Measurements from ENCODE around the gene ECHDC1.

The ECHDC1 gene

GRCh38 chr6:127328043-127328609, 15.3 kb downstream of the ECHDC1 start:
- POLR2A ChIA-PET = no interaction called here
- H3K9me3 ChIP-seq (ENCODE audit: control extremely low read depth in 1 of 5, control insufficient read depth in 4 of 5, insufficient read depth in 2 of 5, low read depth in 1 of 5, low read length in 4 of 5) = no peaks in the 10 kb centered on the region

GRCh38 chr6:127319686-127320085, 23.7 kb downstream of the ECHDC1 start:
- no peaks in the 10 kb centered on the region for H3K9me3 ChIP-seq (ENCODE audit: control extremely low read depth in 1 of 5, control insufficient read depth in 4 of 5, insufficient read depth in 2 of 5, low read depth in 1 of 5, low read length in 4 of 5)
- 100% methylated on average over 1 of the region's 1 CpG for WGBS (ENCODE audit: insufficient coverage)
- H3K4me1 ChIP-seq (ENCODE audit: control extremely low read depth in 1 of 4, control insufficient read depth in 4 of 4, insufficient read depth in 4 of 4, low read length in 3 of 4) = no peaks in the 10 kb centered on the region
- H3K27me3 ChIP-seq (replicated peaks in 2 of 5; ENCODE audit: control insufficient read depth in 4 of 5, insufficient read depth in 5 of 5, low read length in 4 of 5) = no peaks in the 10 kb centered on the region
- ChIA-PET POLR2A (no interaction called here), CTCF (interaction anchor here (1.1 kb wide), 1 partner anchor 19 kb away, joined by 3 read pairs; no protein-coding TSS in a partner anchor)
- H3K36me3 ChIP-seq (ENCODE audit: control insufficient read depth in 4 of 4, insufficient read depth in 4 of 4, low read length in 3 of 4) = peaks cover 2 to 26% (median 17%) of the 10 kb centered on the region in 4 experiments
- no peak overlapping the region for H3K27ac ChIP-seq (ENCODE audit: insufficient read depth in 1 of 2, low read depth in 1 of 2, low read length in 2 of 2, poor library complexity in 1 of 2, severe bottlenecking in 2 of 2)
- no peak overlapping the region for H3K4me3 ChIP-seq (ENCODE audit: control insufficient read depth in 1 of 7, extremely low read depth in 1 of 7, insufficient read depth in 4 of 7, low read depth in 2 of 7, low read length in 6 of 7)
- DNase-seq = no peak

More at GRCh38 chr6:127328043-127328609, 15.3 kb downstream of the ECHDC1 start:
- H3K4me3 ChIP-seq (ENCODE audit: control insufficient read depth in 1 of 7, extremely low read depth in 1 of 7, insufficient read depth in 4 of 7, low read depth in 2 of 7, low read length in 6 of 7) = no peak overlapping the region
- peaks cover 2 to 38% (median 19%) of the 10 kb centered on the region in 4 experiments for H3K36me3 ChIP-seq (ENCODE audit: control insufficient read depth in 4 of 4, insufficient read depth in 4 of 4, low read length in 3 of 4)
- CTCF ChIA-PET = interaction anchor here (1.2 kb wide), 1 partner anchor 16 kb away, joined by 3 read pairs; the partner anchor contains the start of gene ECHDC1
- DNase-seq = no peak
- no peak overlapping the region for H3K27ac ChIP-seq (ENCODE audit: insufficient read depth in 1 of 2, low read depth in 1 of 2, low read length in 2 of 2, poor library complexity in 1 of 2, severe bottlenecking in 2 of 2)
- H3K4me1 ChIP-seq (ENCODE audit: control extremely low read depth in 1 of 4, control insufficient read depth in 4 of 4, insufficient read depth in 4 of 4, low read length in 3 of 4) = peaks cover 0 to 4% (median 0%) of the 10 kb centered on the region in 4 experiments
- no peaks in the 10 kb centered on the region for H3K27me3 ChIP-seq (replicated peaks in 2 of 5; ENCODE audit: control insufficient read depth in 4 of 5, insufficient read depth in 5 of 5, low read length in 4 of 5)

- POLR2A ChIA-PET = no interaction called here
- H3K36me3 ChIP-seq (ENCODE audit: control insufficient read depth in 4 of 4, insufficient read depth in 4 of 4, low read length in 3 of 4) = peaks cover 2 to 36% (median 23%) of the 10 kb centered on the region in 4 experiments
- WGBS (ENCODE audit: insufficient coverage) = 90% methylated on average over 3 of the region's 6 CpGs
- H3K27me3 ChIP-seq (replicated peaks in 2 of 5; ENCODE audit: control insufficient read depth in 4 of 5, insufficient read depth in 5 of 5, low read length in 4 of 5) = no peaks in the 10 kb centered on the region
- peak overlapping the region in 1 of 7 experiments; percentile 44 for H3K4me3 ChIP-seq (ENCODE audit: control insufficient read depth in 1 of 7, extremely low read depth in 1 of 7, insufficient read depth in 4 of 7, low read depth in 2 of 7, low read length in 6 of 7)
- H3K9me3 ChIP-seq (ENCODE audit: control extremely low read depth in 1 of 5, control insufficient read depth in 4 of 5, insufficient read depth in 2 of 5, low read depth in 1 of 5, low read length in 4 of 5) = no peaks in the 10 kb centered on the region
- DNase-seq = no peak
- H3K4me1 ChIP-seq (ENCODE audit: control extremely low read depth in 1 of 4, control insufficient read depth in 4 of 4, insufficient read depth in 4 of 4, low read length in 3 of 4) = no peaks in the 10 kb centered on the region
- CTCF ChIA-PET = interaction anchor here (0.5 to 4.0 kb wide), 2 partner anchors 13 to 40 kb away, joined by 3 to 16 read pairs; no protein-coding TSS in a partner anchor
- H3K27ac ChIP-seq (ENCODE audit: insufficient read depth in 1 of 2, low read depth in 1 of 2, low read length in 2 of 2, poor library complexity in 1 of 2, severe bottlenecking in 2 of 2) = no peak overlapping the region
Measured at GRCh38 chr6:127317388-127318128, 25.9 kb downstream of the ECHDC1 start.

- H3K9me3 ChIP-seq (ENCODE audit: control extremely low read depth in 1 of 5, control insufficient read depth in 4 of 5, insufficient read depth in 2 of 5, low read depth in 1 of 5, low read length in 4 of 5) = peaks cover 0 to 12% (median 3%) of the 10 kb centered on the region in 5 experiments
- no peaks in the 10 kb centered on the region for H3K4me1 ChIP-seq (ENCODE audit: control extremely low read depth in 1 of 4, control insufficient read depth in 4 of 4, insufficient read depth in 4 of 4, low read length in 3 of 4)
- POLR2A ChIA-PET = no interaction called here
- no peaks in the 10 kb centered on the region for H3K27me3 ChIP-seq (replicated peaks in 2 of 5; ENCODE audit: control insufficient read depth in 4 of 5, insufficient read depth in 5 of 5, low read length in 4 of 5)
- peaks cover 4 to 15% (median 6%) of the 10 kb centered on the region in 4 experiments for H3K36me3 ChIP-seq (ENCODE audit: control insufficient read depth in 4 of 4, insufficient read depth in 4 of 4, low read length in 3 of 4)
- DNase-seq = no peak
- no CpG with 5 or more reads among the region's 1 CpG for WGBS (ENCODE audit: insufficient coverage)
- CTCF ChIA-PET = interaction anchor here (1.3 to 3.1 kb wide), 3 partner anchors 9 to 16 kb away, joined by 5 to 16 read pairs (median 5); no protein-coding TSS in a partner anchor
- H3K27ac ChIP-seq (ENCODE audit: insufficient read depth in 1 of 2, low read depth in 1 of 2, low read length in 2 of 2, poor library complexity in 1 of 2, severe bottlenecking in 2 of 2) = no peak overlapping the region
- no peak overlapping the region for H3K4me3 ChIP-seq (ENCODE audit: control insufficient read depth in 1 of 7, extremely low read depth in 1 of 7, insufficient read depth in 4 of 7, low read depth in 2 of 7, low read length in 6 of 7)
Measured at GRCh38 chr6:127305741-127306140, 37.7 kb downstream of the ECHDC1 start.

DNA sequence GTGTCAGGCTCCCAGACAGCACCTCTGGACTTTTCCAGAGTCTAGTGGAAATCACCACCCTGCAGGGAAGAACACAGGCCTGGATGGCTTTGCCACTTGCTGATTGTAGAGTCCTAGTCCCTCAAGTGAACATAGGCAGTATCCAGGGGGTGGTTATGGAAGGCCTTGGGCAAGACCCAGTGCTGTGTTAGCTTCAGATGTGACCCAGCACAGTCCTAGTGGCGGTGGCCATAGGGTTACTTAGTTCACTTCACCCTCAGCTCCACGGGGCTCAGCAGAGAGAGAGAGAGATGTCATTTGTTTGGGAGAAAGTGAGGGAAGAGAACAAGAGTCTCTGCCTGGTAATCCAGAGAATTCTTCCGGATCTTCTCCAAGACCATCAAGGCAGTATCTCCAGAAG, 39.5 kb downstream of the ECHDC1 start:
- WGBS (ENCODE audit: insufficient coverage) = 96% methylated on average over 3 of the region's 3 CpGs
- no peak overlapping the region for H3K27ac ChIP-seq (ENCODE audit: insufficient read depth in 1 of 2, low read depth in 1 of 2, low read length in 2 of 2, poor library complexity in 1 of 2, severe bottlenecking in 2 of 2)
- no peaks in the 10 kb centered on the region for H3K27me3 ChIP-seq (replicated peaks in 2 of 5; ENCODE audit: control insufficient read depth in 4 of 5, insufficient read depth in 5 of 5, low read length in 4 of 5)
- no peaks in the 10 kb centered on the region for H3K4me1 ChIP-seq (ENCODE audit: control extremely low read depth in 1 of 4, control insufficient read depth in 4 of 4, insufficient read depth in 4 of 4, low read length in 3 of 4)
- H3K4me3 ChIP-seq (ENCODE audit: control insufficient read depth in 1 of 7, extremely low read depth in 1 of 7, insufficient read depth in 4 of 7, low read depth in 2 of 7, low read length in 6 of 7) = no peak overlapping the region
- H3K36me3 ChIP-seq (ENCODE audit: control insufficient read depth in 4 of 4, insufficient read depth in 4 of 4, low read length in 3 of 4) = peaks cover 4 to 11% (median 5%) of the 10 kb centered on the region in 4 experiments
- DNase-seq = no peak
- peaks cover 0 to 12% (median 2%) of the 10 kb centered on the region in 5 experiments for H3K9me3 ChIP-seq (ENCODE audit: control extremely low read depth in 1 of 5, control insufficient read depth in 4 of 5, insufficient read depth in 2 of 5, low read depth in 1 of 5, low read length in 4 of 5)
- POLR2A ChIA-PET = no interaction called here
- CTCF ChIA-PET = interaction anchor here (0.7 to 3.1 kb wide), 14 partner anchors 12 to 338 kb away, joined by 3 to 16 read pairs (median 3); partner anchors contain the start of genes KIAA0408 and RNF146

DNA sequence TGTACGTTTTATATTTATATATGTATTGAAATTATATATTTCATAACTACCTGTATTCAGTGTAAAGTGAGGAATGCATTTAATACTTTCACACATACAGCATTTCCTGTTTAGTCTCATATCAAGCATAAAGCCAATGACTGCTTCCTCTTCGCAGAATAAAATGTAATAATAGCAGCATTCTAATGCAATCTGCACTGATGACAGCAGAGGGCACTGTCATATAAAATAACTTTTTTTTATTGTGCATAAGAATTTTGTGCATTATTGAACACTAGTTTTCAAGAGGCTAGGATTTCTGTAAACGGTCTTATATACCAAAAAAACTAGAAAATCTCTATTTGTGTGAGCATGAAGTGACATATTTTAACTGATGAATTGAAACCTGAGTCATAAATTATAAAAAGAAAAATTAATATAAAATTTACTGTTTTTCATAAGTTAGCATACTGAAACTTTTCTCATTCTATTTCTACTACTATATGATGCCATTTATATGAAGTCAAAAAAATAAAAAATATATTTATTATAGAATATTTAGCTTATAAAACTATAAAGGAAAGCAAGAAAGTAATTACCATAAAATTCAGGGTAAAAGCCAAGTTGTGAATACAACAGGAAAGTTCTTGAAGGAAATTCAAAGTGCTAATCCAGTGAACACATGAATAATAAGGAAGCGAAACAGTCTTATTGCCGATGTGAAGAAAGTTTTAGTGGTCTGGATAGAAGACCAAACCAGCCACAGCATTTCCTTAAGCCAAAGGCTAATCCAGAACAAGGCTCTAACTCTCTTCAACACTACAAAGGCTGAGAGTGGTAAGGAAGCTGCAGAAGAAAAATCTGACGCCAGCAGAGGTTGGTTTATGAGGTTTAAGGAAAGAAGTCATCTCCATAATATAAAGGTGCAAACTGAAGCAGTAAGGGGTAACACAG, 40.4 kb downstream of the ECHDC1 start:
- no peaks in the 10 kb centered on the region for H3K4me1 ChIP-seq (ENCODE audit: control extremely low read depth in 1 of 4, control insufficient read depth in 4 of 4, insufficient read depth in 4 of 4, low read length in 3 of 4)
- DNase-seq = peak; percentile 58 to 83 (median 81)
- 67% methylated on average over 3 of the region's 6 CpGs for WGBS (ENCODE audit: insufficient coverage)
- H3K9me3 ChIP-seq (ENCODE audit: control extremely low read depth in 1 of 5, control insufficient read depth in 4 of 5, insufficient read depth in 2 of 5, low read depth in 1 of 5, low read length in 4 of 5) = peaks cover 0 to 7% (median 1%) of the 10 kb centered on the region in 5 experiments
- H3K27ac ChIP-seq (ENCODE audit: insufficient read depth in 1 of 2, low read depth in 1 of 2, low read length in 2 of 2, poor library complexity in 1 of 2, severe bottlenecking in 2 of 2) = no peak overlapping the region
- POLR2A ChIA-PET = no interaction called here
- peaks cover 4 to 11% (median 5%) of the 10 kb centered on the region in 4 experiments for H3K36me3 ChIP-seq (ENCODE audit: control insufficient read depth in 4 of 4, insufficient read depth in 4 of 4, low read length in 3 of 4)
- no peaks in the 10 kb centered on the region for H3K27me3 ChIP-seq (replicated peaks in 2 of 5; ENCODE audit: control insufficient read depth in 4 of 5, insufficient read depth in 5 of 5, low read length in 4 of 5)
- H3K4me3 ChIP-seq (ENCODE audit: control insufficient read depth in 1 of 7, extremely low read depth in 1 of 7, insufficient read depth in 4 of 7, low read depth in 2 of 7, low read length in 6 of 7) = no peak overlapping the region
- CTCF ChIA-PET = interaction anchor here (0.7 to 3.1 kb wide), 13 partner anchors 11 to 246 kb away, joined by 3 to 16 read pairs (median 4); partner anchors contain the start of genes KIAA0408 and RNF146

All from common myeloid progenitor, CD34-positive (primary cell).